OCI-LY7 (cell line): ENCODE data around the gene GABRB3. TPM values are rescaled to one million over a fixed set of nuclear protein-coding genes. Genes with fewer than 3 reads are reported as not detected.

Experiments used
- BruUV-seq: library from RNA; stranded (reverse); fragments of 400-500 nt; replicated peaks from 2 replicates; lab custom pipeline; 2021; lab: Mats Ljungman, UMichigan
- CTCF ChIA-PET: fragments of 300-600 bp; sonication (Branson Sonifier 250); formaldehyde crosslinking; loops from one replicate; lab custom pipeline; 2022; ENCODE audit warnings: antibody characterized with exemption; ENCODE audit not compliant: unreplicated experiment; lab: Charles Lee
- POLR2A ChIA-PET: fragments of 300-600 bp; sonication (Branson Sonifier 250); formaldehyde crosslinking; loops from one replicate; lab custom pipeline; 2022; ENCODE audit warnings: antibody characterized with exemption; lab: Charles Lee
- DNase-seq: peaks from one replicate; pipeline ENCODE4 v3.0.0-alpha.2; 2015; ENCODE audit warnings: low spot score
- H2AFZ ChIP-seq: fragments of 200-600 bp; sonication (generic), shearing (Covaris generic); 2 replicates; pipeline ENCODE4 v1.6.1; 2014; ENCODE audit warnings: mild to moderate bottlenecking, antibody characterized with exemption, low read length, moderate library complexity
- H3K27ac ChIP-seq: fragments of 200-600 bp; sonication (generic); 2 replicates; pipeline ENCODE4 v1.5.1; 2014; ENCODE audit warnings: mixed run types, low read depth, mild to moderate bottlenecking, moderate library complexity, low read length, inconsistent platforms; ENCODE audit not compliant: poor library complexity, severe bottlenecking
- H3K36me3 ChIP-seq: fragments of 200-600 bp; sonication (generic); 2 replicates; pipeline ENCODE4 v1.6.1; 2014; ENCODE audit warnings: mild to moderate bottlenecking, antibody characterized with exemption, low read length, moderate library complexity, mixed read lengths; ENCODE audit not compliant: insufficient read depth
- H3K4me1 ChIP-seq: fragments of 200-600 bp; sonication (generic); 2 replicates; pipeline ENCODE4 v1.5.1; 2014; ENCODE audit warnings: mild to moderate bottlenecking, low read length; ENCODE audit not compliant: insufficient read depth, poor library complexity, severe bottlenecking
- H3K4me2 ChIP-seq: fragments of 200-600 bp; sonication (generic); 2 replicates; pipeline ENCODE4 v1.6.1; 2014; ENCODE audit warnings: mild to moderate bottlenecking, low read length
- H3K4me3 ChIP-seq: fragments of 200-600 bp; sonication (generic); 2 replicates; pipeline ENCODE4 v1.5.1; 2014; ENCODE audit warnings: mild to moderate bottlenecking, low read depth, low read length; ENCODE audit not compliant: poor library complexity, severe bottlenecking
- H3K79me2 ChIP-seq: fragments of 200-600 bp; sonication (generic); 2 replicates; pipeline ENCODE4 v1.6.1; 2016; ENCODE audit warnings: low read depth, mild to moderate bottlenecking, low read length, moderate library complexity, mixed read lengths; ENCODE audit not compliant: insufficient read depth
- H3K9me2 ChIP-seq: fragments of 200-600 bp; sonication (generic); 2 replicates; pipeline ENCODE4 v1.6.1; 2016; ENCODE audit warnings: mild to moderate bottlenecking, low read length, mixed read lengths; ENCODE audit not compliant: insufficient read depth
- H3K9me3 ChIP-seq: fragments of 200-600 bp; sonication (generic); 2 replicates; pipeline ENCODE4 v1.6.1; 2014; ENCODE audit warnings: mild to moderate bottlenecking, mixed run types, low read length, mixed read lengths
- H4K20me1 ChIP-seq: fragments of 200-600 bp; sonication (generic); 2 replicates; pipeline ENCODE4 v1.6.1; 2014; ENCODE audit warnings: mild to moderate bottlenecking, antibody characterized with exemption, low read length, moderate library complexity, mixed read lengths; ENCODE audit not compliant: insufficient read depth
- EZH2phosphoT487 ChIP-seq: fragments of 200-600 bp; sonication (generic); IDR thresholded peaks from 2 replicates; pipeline ENCODE4 v1.6.1; 2018; ENCODE audit warnings: low read depth, borderline replicate concordance, mild to moderate bottlenecking, mixed run types, antibody characterized with exemption, low read length, moderate library complexity, mixed read lengths
- intact Hi-C: fragments of 100-400 bp; cut with micrococcal nuclease; formaldehyde crosslinking; loops from one replicate; pipeline ENCODE4 v1.10.0; 2022; ENCODE audit not compliant: unreplicated experiment
- total RNA-seq, 2 experiments: library from RNA; depleted of rRNA in 1 of 2; stranded (reverse); fragments of >200 nt in 1 of 2; shearing (Covaris generic) in 1 of 2; gene quantifications; 2 replicates each; pipeline ENCODE4 v1.2.3, GENCODE V29; 2014 to 2022
- TF ChIP-seq, protein P1 (sequence below): fragments of 200-600 bp; sonication (generic); conservative IDR thresholded peaks from 2 replicates; pipeline ENCODE4 v1.5.1; 2014; ENCODE audit warnings: mild to moderate bottlenecking, antibody characterized with exemption, low read length, moderate library complexity, mixed read lengths

The GABRB3 gene
- total RNA-seq, 2 experiments from 2014 or later, result 2.8 to 6.5 TPM

DNA sequence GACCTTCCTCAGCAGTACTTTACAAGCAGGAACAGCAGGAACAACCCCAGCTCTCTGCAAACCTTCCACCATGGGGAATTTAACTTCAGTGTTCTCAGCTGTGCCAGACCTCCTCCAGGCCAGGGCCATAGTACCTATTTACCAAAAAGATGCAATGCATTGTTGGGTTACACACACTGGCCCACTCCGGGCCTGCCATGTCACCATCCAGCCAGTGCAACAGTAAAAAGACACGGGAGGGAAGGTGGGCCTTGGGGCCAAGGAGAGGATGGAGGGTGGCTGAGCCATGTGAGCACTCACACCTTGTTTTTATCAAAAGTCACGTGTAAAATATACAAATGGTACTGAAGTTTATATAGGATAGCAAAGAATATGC is 157.0 kb downstream of the GABRB3 start:
- no peaks in the 10 kb centered on the region for H3K36me3 ChIP-seq
- H3K4me1 ChIP-seq, result no peaks in the 10 kb centered on the region
- H3K79me2 ChIP-seq, result no peaks in the 10 kb centered on the region
- H3K4me3 ChIP-seq, result no peak overlapping the region
- peaks cover 1% of the 10 kb centered on the region; the same call in 1 of the 2 replicates for H3K9me3 ChIP-seq
- no peak for DNase-seq
- ChIA-PET POLR2A (interaction anchor here (0.7 to 1.6 kb wide), 2 partner anchors 13 to 40 kb away, joined by 3 to 5 read pairs; no protein-coding TSS in a partner anchor), CTCF (no interaction called here)
- intact Hi-C loops, result no loop called here
- no TSS peak for BruUV-seq
- H2AFZ ChIP-seq, result no peak overlapping the region
- H4K20me1 ChIP-seq, result no peaks in the 10 kb centered on the region
- TF ChIP-seq EZH2phosphoT487, result no peak
- H3K4me2 ChIP-seq, result no peak overlapping the region
- no peak overlapping the region for H3K27ac ChIP-seq
- H3K9me2 ChIP-seq, result no peaks in the 10 kb centered on the region

DNA sequence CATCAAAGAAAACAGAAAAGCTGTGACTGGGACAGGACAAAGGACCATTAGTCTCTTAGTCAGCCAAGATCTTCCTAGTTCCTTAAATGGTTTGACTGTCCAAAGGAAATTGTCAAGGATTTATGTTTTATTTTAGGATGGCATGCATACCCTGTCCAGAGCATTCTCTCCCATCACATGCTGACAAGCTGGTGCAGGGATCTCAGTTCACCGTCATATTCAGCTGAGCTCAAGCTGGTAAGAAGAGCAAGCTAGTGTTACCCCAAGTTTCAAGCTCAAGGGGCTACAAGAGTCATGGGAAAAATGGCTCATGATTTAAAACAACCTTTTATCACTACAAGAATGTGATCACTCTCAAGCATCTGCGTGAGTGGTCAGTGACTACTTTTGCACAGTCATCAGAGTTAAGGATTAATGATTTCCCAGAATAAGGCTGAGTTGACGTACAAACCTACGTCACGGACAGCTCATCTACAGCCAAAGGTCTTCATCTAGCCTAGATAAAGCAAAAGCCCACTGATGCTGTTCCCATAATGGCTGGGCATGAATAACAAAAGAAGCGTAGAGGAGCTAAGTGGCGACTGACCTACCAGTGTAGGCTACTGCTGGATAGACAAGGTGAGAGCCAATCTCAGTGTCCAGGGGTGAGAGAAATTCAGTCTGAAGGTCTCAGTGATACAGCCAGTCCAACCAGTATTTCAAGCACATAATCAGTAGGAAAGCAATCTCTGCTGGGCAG is 157.5 kb downstream of the GABRB3 start:
- H4K20me1 ChIP-seq, result no peaks in the 10 kb centered on the region
- intact Hi-C loops, result no loop called here
- no peaks in the 10 kb centered on the region for H3K9me2 ChIP-seq
- H3K27ac ChIP-seq, result no peak overlapping the region
- no peak for DNase-seq
- no peak overlapping the region for H3K4me2 ChIP-seq
- H3K36me3 ChIP-seq, result no peaks in the 10 kb centered on the region
- BruUV-seq, result no TSS peak
- H3K9me3 ChIP-seq, result peaks cover 7% of the 10 kb centered on the region; the same call in 1 of the 2 replicates
- ChIA-PET CTCF (no interaction called here), POLR2A (no interaction called here)
- no peaks in the 10 kb centered on the region for H3K79me2 ChIP-seq
- no peak overlapping the region for H3K4me3 ChIP-seq
- H3K4me1 ChIP-seq, result no peaks in the 10 kb centered on the region
- TF ChIP-seq, protein P1, sequence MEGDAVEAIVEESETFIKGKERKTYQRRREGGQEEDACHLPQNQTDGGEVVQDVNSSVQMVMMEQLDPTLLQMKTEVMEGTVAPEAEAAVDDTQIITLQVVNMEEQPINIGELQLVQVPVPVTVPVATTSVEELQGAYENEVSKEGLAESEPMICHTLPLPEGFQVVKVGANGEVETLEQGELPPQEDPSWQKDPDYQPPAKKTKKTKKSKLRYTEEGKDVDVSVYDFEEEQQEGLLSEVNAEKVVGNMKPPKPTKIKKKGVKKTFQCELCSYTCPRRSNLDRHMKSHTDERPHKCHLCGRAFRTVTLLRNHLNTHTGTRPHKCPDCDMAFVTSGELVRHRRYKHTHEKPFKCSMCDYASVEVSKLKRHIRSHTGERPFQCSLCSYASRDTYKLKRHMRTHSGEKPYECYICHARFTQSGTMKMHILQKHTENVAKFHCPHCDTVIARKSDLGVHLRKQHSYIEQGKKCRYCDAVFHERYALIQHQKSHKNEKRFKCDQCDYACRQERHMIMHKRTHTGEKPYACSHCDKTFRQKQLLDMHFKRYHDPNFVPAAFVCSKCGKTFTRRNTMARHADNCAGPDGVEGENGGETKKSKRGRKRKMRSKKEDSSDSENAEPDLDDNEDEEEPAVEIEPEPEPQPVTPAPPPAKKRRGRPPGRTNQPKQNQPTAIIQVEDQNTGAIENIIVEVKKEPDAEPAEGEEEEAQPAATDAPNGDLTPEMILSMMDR, result no peak
- TF ChIP-seq EZH2phosphoT487, result no peak
- no peak overlapping the region for H2AFZ ChIP-seq

DNA sequence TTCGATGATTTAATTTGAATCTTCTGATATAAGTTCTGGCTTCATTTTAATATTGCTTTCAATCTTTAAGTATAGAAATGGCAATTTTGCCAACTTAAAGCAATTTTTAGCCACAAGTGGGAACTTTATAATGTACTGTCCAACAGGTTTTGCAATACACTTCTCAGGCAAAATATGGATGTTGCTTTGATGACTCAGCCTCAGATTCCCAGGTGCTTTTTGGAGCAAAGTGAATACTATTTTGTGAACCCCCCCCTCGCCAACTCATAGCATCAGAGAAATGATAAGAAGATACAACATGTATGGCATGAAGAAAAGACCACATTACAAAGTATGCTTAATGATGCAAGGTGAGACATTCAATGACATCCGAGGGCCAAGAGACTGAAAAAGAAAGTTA is 158.1 kb downstream of the GABRB3 start:
- Histone ChIP-seq H3K36me3 (no peaks in the 10 kb centered on the region), H2AFZ (no peak overlapping the region), H3K4me2 (no peak overlapping the region), H3K9me3 (peaks cover 10% of the 10 kb centered on the region), H3K4me3 (no peak overlapping the region), H3K9me2 (no peaks in the 10 kb centered on the region), H4K20me1 (no peaks in the 10 kb centered on the region), H3K27ac (no peak overlapping the region), H3K79me2 (no peaks in the 10 kb centered on the region), H3K4me1 (no peaks in the 10 kb centered on the region)
- POLR2A ChIA-PET, result no interaction called here
- BruUV-seq, result TSS peak; percentile 42
- no peak for TF ChIP-seq EZH2phosphoT487
- TF ChIP-seq, protein P1, result no peak
- CTCF ChIA-PET, result no interaction called here
- DNase-seq, result no peak
- intact Hi-C loops, result no loop called here
